Measurements from ENCODE around the gene RAMACL.

The RAMACL gene

GRCh38 chr6:166573511-166574216, 12.8 kb downstream of the RAMACL start:
- DNase-seq = no peak

GRCh38 chr6:166572370-166573261, 13.9 kb downstream of the RAMACL start:
- peak; percentile 38 for DNase-seq

DNA sequence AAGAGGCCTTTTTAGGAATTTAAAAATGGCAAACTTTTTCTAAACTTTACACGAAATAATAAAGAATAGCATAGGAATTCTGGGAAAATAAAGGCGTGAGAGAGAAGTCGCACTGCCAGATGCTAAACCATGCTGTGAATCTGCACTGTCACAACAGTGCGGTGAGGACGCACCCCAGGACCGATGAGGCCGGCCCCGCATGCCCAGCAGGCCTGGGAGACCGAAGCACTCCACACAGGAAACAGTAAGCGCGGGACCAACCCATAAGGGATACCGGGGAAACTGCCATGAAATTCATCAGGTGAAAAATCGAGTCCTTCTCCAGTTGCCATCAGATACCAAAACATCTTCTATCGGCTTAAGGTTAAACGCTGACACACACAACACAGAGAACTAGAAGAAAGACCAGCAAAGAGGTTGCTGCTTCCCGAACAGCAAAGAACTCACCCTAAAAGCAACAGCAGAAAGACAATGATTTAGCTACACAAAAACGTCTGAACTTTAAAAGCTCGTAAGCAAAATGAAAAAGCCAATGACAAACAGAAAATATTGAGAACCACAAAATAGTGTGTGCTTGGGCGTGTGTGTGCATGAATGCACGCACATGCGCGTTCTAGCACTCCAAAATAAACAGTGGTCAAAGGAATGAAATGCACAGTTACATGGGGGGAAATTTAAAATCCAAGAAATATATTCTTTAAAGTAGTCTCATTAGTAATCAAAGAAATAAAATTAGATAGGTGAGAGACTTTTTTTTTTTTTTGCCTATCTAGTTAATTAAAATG, 15.4 kb downstream of the RAMACL start:
- DNase-seq = no peak

DNA sequence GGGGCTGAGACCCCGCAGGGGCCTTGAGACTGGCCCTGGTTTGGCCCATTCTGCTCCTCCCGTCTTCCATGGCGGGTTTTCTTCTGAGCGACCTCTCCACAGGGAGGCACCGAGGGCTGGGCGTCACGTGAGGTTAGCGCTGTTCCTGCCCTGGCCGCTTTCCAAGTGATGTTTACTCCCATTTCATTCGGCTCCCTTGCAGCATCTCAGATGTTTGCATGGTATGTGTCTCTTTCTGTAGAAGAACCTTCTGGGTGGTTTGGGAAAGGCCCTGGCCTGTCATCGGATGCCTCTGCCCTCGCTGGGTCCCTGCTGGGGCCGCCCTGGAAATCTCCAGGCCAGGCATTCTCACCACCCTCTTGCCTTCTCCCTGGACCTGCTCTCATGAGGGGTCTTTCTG, 17.3 kb downstream of the RAMACL start:
- no peak for DNase-seq

- DNase-seq = no peak
Observed at GRCh38 chr6:166567813-166568212, 18.7 kb downstream of the RAMACL start.

DNA sequence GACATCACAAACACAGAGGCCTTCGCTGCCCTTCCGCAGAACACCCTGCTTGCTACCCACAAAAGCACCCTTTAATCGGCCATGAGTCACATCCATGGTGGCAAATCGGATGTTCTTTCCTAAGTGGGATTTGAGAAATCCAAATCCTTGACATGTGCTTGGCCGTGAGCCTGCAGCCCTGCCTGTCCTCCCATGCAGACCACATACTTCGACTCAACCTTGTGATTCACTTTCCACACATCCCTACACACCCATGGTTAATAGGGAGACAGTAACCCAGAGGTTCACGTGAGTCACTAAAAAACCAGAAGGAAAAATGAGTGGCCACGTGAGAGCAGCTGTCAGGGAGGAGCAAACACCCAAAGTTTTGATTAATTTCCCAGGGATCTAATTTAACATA, 19.4 kb downstream of the RAMACL start:
- peak; percentile 97 for DNase-seq

DNA sequence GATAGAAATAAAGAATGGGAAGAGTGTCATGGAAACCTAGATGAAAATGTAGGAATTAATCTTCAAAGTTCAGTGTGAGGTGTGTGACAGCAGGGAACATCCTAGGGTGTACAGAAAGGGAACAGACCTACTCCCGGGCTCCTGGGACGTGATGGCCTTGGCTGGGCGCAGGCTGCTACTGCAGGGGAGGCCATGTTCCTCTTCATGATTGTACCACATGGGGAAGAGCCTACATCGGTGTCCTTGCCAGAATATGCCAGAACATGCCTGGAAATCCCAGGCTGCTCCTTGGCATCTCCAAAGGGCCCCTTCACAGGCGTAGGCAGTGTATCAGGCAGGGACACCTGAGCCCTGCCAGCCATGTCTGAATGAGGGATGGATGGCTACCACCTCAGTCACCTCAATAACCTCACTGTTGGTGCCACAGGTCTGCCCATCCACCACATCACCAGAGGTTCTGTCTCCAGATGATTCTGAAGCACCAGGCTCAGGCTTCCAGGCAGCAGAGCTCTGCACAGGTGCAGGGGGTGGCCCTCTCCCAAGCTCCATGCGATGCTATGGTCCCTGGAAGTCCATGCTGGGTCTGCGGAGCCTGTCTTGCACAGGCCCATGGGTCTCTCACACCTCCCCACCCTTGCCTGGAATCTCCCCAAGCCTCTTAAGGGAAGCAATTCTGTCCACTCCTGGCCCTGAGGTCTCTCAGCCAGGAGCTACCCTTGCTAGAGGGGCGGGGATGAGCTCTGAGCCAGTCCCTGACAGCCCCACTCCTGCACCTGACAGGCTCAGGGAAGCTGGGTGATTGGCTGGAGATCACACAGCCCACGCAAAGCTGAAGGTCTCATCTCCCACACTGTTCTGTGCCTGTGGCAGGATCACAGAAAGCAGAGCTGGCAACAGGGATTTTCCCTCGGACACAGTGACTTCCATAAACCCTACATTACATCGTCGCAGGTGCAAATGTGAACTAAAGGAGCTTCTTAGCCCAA, 20.2 kb downstream of the RAMACL start:
- no peak for DNase-seq

GRCh38 chr6:166565084-166565967, 21.2 kb downstream of the RAMACL start:
- peak; percentile 58 for DNase-seq

DNA sequence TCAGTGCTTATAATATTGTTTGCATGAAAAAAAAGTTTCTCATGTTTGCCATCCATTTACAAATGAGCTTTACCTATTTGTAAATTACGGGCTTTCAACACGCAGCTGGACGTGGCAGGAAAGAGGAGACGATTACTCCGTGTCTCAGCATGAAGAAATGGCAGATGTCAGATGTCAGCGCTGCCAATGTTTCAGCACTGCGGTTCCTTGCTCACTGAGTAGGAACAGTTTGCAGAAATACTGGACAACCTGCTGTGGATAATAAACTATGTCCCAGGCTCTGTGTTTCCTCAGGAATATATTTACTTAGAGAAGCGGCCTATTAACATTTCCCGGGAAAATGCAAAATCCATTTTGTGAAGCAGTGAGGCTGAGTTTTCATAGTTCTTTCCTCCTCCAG, 22.7 kb downstream of the RAMACL start:
- no peak for DNase-seq

DNA sequence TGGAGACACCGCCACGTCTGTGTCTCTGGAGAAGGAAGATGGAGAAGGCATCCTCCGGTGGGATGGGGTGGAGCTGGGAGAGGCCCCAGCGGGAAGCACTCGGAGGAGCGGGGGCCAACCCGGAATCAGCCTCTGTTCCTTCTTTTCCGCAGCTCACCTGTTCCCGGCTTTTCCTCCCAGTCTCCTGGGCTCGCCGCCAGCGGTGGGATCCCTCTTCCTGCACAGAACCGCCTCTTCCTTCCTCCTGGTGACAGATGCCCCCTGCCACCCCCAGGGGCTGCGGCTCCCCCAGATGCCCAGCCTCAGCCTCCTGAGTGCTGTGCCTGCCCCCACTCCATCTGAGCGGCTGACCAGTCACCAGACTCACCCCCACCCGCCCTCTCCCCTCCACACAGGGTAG, 23.3 kb downstream of the RAMACL start:
- no peak for DNase-seq

GRCh38 chr6:166562726-166563125, 23.8 kb downstream of the RAMACL start:
- DNase-seq = no peak

- peak; percentile 78 for DNase-seq
Observed at GRCh38 chr6:166561771-166562359, 24.6 kb downstream of the RAMACL start.

DNA sequence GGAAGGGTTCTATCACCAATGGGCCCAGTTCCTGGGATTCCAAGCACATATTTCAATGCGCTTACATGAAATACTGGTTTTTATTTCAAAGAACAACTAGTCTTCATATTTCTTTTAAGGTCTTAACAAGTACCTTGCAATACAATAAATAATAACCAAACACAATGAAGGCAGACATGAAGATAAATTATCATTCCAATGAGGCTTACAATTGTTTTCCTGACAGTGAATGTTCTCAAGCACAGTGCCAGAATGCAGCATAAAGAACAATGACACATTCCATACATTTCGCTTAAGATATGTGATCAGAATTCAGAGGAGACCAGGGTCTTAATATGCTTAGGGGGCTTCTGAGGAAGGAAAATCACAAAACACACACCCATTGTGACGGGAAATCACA, 26.3 kb downstream of the RAMACL start:
- no peak for DNase-seq

- no peak for DNase-seq
Observed at GRCh38 chr6:166559662-166560061, 26.8 kb downstream of the RAMACL start.

DNA sequence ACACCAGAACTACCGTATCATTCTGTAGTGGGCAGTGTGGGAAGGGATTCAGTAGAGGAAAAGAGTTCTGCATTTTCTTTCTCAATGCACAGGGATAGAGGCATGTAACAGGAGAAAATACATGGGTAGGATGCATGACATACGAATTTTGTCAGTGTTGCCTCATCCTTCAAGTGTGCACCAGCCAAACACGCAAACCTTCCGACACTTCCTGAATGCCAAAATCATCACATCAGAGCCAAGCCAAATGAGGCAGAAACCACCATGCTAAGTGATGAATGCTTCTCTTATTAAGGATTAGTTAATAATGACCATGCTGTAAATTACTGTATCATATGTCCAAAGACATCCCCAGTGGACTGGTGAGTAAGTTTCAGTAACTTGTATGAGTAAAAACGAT, 27.3 kb downstream of the RAMACL start:
- DNase-seq = peak; percentile 65

- no peak for DNase-seq
Observed at GRCh38 chr6:166558156-166559005, 28.1 kb downstream of the RAMACL start.

- peak; percentile 44 for DNase-seq
Observed at GRCh38 chr6:166556863-166557322, 29.6 kb downstream of the RAMACL start.

GRCh38 chr6:166556336-166556735, 30.1 kb downstream of the RAMACL start:
- DNase-seq = peak; percentile 19

- no peak for DNase-seq
Observed at GRCh38 chr6:166555086-166555485, 31.4 kb downstream of the RAMACL start.

DNA sequence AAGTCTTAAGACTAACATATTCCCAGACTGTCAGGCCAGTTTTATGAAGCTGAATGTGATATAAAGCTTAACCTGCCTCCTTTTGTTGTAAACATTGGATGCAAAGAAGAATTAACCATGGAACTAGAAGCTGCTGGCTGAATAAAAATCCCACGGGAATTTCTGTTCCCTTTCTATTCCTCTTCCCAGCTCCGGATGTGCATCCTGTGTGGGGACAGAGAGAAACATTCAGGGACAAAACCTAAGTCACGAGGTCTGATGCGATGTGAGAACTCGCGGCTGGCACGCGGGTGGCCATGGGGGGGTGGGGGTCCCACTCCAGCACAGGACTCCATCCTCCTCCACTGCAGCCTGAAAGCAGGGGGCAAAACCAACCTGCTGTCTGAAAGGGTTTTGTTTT, 32.2 kb downstream of the RAMACL start:
- no peak for DNase-seq
